LNCAP (cell line): Measurements from ENCODE around the gene SFMBT1.

Source experiments
- TF ChIP-seq, protein P1 (sequence below): fragments of 450-650 bp; IDR thresholded peaks from 2 replicates; pipeline ENCODE4 v1.5.1; 2017; ENCODE audit warnings: mild to moderate bottlenecking

Gene SFMBT1

DNA sequence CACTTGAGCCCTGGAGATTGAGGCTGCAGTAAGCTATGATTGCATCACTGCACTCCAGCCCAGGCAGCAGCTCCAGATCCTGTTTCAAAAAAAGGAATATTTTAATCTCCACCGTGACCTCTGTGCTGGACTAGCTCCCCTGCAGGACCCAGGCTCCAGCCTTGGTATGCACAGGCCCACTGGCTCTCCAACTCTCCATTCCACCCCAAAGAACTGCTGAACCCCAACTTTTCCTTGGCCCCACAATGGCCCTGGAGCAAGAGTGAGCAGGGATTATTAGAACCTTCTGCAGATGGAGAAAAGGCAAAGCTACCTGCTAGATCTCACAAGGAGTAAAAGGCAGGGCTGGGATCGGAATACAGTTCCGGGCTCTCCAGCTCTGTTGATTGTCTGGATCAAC, 32.8 kb upstream of the SFMBT1 start:
- TF ChIP-seq, protein P1, sequence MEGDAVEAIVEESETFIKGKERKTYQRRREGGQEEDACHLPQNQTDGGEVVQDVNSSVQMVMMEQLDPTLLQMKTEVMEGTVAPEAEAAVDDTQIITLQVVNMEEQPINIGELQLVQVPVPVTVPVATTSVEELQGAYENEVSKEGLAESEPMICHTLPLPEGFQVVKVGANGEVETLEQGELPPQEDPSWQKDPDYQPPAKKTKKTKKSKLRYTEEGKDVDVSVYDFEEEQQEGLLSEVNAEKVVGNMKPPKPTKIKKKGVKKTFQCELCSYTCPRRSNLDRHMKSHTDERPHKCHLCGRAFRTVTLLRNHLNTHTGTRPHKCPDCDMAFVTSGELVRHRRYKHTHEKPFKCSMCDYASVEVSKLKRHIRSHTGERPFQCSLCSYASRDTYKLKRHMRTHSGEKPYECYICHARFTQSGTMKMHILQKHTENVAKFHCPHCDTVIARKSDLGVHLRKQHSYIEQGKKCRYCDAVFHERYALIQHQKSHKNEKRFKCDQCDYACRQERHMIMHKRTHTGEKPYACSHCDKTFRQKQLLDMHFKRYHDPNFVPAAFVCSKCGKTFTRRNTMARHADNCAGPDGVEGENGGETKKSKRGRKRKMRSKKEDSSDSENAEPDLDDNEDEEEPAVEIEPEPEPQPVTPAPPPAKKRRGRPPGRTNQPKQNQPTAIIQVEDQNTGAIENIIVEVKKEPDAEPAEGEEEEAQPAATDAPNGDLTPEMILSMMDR, result no peak

DNA sequence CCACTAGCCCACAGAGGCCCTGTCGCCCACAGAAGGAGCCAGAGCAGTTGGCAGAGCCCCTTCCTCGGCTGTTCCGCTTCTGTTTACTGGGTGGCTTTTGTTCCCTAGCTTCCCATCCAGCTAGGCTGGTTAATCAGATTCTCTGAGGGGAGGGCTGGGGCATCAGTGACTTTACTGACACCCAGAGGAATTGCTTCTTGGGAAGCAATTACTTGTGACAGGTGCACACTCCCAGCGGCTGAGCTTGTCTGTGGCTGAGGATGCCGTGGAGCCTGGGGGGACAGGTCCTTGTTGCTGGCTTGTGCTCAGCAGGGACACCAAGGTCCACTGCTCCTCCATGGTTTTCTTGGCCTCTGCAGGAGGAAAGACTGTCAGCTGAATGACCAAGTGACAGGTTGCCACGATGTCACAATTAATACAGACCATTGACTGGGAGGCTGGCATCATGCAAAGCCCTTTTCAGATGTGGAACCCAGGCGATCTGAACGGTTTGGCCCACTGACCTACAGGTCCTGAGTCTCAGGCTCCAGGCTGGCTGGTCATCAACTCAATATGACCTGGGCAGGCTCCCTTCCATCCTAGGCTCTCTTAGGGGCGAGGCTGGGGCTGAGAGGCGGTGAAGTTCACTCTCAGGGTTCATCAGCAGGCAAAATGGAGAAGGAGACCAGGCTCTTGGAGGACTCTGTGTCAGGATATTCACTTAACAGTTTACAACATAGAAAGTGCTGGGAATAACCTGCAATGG, 31.8 kb upstream of the SFMBT1 start:
- TF ChIP-seq, protein P1, result no peak

DNA sequence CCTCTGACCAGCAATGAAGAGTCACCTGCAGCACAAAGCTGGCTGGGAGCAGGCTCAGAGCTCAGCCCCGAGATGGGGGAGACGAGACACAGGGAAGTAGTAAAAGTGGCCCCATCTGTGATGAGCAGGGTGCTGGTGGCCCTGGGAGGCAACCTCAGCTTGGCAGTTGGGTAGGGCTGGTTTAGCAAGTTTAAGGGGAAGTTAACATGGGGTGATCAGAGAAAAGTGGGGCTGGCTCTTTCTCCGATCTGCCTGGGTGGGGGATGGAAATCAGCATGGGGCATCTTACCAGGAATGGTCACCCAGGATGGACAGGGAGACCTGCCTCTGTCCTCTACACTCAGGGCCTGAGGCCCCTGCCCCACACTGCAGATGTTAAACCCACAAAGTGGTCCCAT, 29.9 kb upstream of the SFMBT1 start:
- TF ChIP-seq, protein P1, result no peak

DNA sequence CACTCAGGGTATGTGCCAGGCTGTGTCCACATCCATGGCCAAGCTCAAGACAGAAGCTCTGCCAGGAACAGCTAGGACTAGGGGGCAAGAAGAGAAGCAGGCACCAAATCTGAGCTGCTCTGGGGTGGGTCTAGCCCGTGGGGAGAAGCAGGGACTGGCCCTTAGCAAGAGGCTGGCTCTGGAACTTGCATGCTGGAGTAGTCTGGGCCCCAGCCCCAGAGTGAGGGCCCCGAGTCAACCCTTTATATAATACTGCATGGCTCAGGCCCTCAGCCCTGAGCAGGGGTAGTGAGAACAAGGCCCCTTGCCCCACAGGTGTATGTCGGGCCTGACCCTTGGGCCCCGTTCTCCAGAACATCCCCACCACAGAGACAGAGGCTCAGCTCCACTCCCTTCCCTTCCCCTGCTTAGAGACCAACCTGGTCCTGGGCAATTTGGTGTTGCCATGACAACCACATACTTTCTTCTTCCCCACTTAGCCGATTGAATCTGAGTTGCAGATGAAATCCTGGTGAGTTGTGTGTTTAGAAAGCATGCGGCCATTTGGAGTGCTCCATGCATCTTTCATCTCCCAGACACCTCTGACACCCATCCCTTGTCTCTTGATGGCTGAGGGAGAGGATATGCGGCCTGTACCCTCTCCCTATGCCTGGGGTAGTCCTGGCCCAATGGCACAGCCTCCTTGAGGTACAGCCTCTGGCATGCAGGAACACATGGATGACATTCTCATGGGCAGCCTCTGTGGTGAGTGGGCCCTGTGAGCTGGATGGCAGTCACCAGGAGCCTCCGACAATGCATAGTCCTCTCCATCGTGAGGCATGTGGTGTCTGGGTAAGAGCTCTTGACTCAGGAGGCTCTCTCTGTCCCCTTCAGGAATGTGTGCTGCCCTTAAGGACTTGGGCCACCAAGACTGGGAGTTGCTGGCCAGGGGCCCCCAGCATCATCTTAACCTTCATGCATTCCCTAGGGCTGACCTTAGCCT, 29.2 kb upstream of the SFMBT1 start:
- TF ChIP-seq, protein P1, result no peak

DNA sequence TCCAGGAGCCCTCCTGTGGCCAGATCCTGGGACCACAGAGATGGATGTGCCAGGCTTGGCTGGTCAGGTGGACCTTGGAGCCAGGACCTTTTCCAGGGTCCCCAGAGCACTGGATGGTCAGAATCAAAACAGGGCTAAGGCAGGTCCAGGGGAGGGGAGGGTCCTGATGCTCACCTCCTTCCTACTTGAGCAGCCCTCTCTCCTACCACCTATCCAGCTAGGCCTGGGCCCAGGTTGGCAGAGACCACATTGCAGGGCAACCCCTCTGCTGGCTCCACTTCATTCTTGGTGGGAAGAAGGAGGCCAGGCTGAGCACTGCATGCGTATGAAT, 28.5 kb upstream of the SFMBT1 start:
- TF ChIP-seq, protein P1, result no peak

DNA sequence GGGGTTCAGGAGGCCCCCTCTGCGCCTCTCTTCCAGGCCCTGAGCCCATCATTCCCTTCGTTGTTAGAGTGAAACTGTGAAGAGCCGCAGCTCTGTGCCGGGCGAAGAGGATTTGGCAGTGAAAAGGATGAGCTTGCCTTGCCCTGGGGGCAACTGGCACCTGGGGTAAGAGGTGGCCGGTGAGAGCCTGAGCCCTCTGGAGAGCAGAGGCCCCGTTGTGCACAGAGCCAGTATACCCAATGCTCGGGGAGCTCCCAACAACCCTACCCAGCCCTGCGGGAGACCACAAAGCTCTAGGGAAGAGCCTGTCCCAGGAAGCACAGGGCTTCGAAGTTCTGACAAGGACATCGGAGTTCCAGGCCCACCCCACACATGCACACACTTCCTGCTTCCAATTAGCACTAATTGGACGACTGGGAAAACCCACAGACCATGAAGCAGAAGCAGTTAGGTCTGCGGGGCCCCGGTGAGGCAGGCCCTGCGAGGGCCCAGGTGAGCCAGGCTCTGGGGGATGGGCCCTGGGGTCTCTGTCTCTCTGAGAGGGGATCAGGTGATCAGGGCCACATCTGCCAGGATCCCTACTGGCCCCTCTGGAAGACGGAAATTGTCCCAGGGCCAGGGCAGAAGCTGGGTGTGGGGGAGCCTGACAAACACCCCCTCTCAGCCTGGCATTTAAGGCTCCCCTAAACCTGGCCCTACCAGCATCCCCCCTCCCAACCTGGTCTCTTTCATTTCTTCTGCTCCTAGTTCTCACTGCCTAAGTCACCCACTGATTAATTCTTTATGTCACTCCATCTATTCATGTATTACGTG, 27.9 kb upstream of the SFMBT1 start:
- TF ChIP-seq, protein P1, result no peak
